Mucosa of gallbladder (tissue), 1 donor: Measurements from ENCODE around the gene POLG2. TPM values are rescaled to one million over a fixed set of nuclear protein-coding genes. Genes with fewer than 3 reads are reported as not detected.
A peak's percentile ranks its signal among the peaks of the same experiment; 100 is the strongest.

Source experiments
- DNase-seq: peaks from one replicate; pipeline ENCODE4 v3.0.0-alpha.2; 2020; ENCODE audit warnings: low spot score
- total RNA-seq: library from RNA; stranded (reverse); gene quantifications from one replicate; pipeline ENCODE4 v1.2.1, GENCODE V29; 2021
- donor health status: DM: no; HTN: no; CAD: no.

Gene POLG2
- total RNA-seq: 16.9 TPM

GRCh38 chr17:64496786-64497564 is at the start of gene POLG2:
TSS of gene POLG2 (minus strand) at chr17:64497054. CDS start at chr17:64496968, 86 bp downstream.
- DNase-seq: peak; percentile 93

GRCh38 chr17:64544742-64545141 is 47.9 kb upstream of the POLG2 start:
- DNase-seq: no peak

GRCh38 chr17:64540118-64540776 is 43.4 kb upstream of the POLG2 start:
- no peak for DNase-seq

- no peak for DNase-seq
These were observed 41.8 kb upstream of the POLG2 start for GRCh38 chr17:64538508-64539130.

GRCh38 chr17:64537488-64537887 is 40.6 kb upstream of the POLG2 start:
- DNase-seq: no peak

GRCh38 chr17:64536913-64537312 is 40.1 kb upstream of the POLG2 start:
- no peak for DNase-seq

- no peak for DNase-seq
These were observed 38.5 kb upstream of the POLG2 start for GRCh38 chr17:64535357-64535756.

GRCh38 chr17:64534187-64534586 is 37.3 kb upstream of the POLG2 start:
- no peak for DNase-seq

- DNase-seq: no peak
These were observed 36.9 kb upstream of the POLG2 start for GRCh38 chr17:64533784-64534183.

- no peak for DNase-seq
These were observed 35.6 kb upstream of the POLG2 start for GRCh38 chr17:64532409-64532808.

- no peak for DNase-seq
These were observed 35.1 kb upstream of the POLG2 start for GRCh38 chr17:64531955-64532371.

GRCh38 chr17:64529221-64529620 is 32.4 kb upstream of the POLG2 start:
- DNase-seq: no peak

GRCh38 chr17:64527914-64528313 is 31.1 kb upstream of the POLG2 start:
- DNase-seq: no peak

- DNase-seq: no peak
These were observed 23.5 kb upstream of the POLG2 start for GRCh38 chr17:64520359-64520758.

GRCh38 chr17:64519601-64520000 is 22.7 kb upstream of the POLG2 start:
- DNase-seq: no peak

- DNase-seq: no peak
These were observed 19.0 kb upstream of the POLG2 start for GRCh38 chr17:64515829-64516228.

- no peak for DNase-seq
These were observed 18.6 kb upstream of the POLG2 start for GRCh38 chr17:64515419-64515818.

GRCh38 chr17:64509179-64509578 is 12.3 kb upstream of the POLG2 start:
- no peak for DNase-seq

GRCh38 chr17:64508683-64509082 is 11.8 kb upstream of the POLG2 start:
- no peak for DNase-seq

- peak; percentile 33 for DNase-seq
These were observed 10.5 kb upstream of the POLG2 start for GRCh38 chr17:64507413-64507782.

- DNase-seq: peak; percentile 96
These were observed 9.9 kb upstream of the POLG2 start, which contains the start of gene CEP95 for GRCh38 chr17:64506576-64507412. TSS of gene CEP95 (plus strand) at chr17:64506977. CDS start at chr17:64507098, 121 bp downstream.

GRCh38 chr17:64506201-64506575 is 9.3 kb upstream of the POLG2 start, which contains the start of gene DDX5:
TSS of gene DDX5 (minus strand) at chr17:64506289. CDS start at chr17:64506119, 170 bp downstream.
- peak; percentile 98 for DNase-seq
